K562 (cell line): ENCODE results near the gene SLC25A51. TPM values are rescaled to one million over a fixed set of nuclear protein-coding genes. Genes with fewer than 3 reads are reported as not detected.

ENCODE experiments used
- ARID1B ChIP-seq: fragments of 450-650 bp; IDR thresholded peaks from 2 replicates; pipeline ENCODE4 v1.6.1; 2016; ENCODE audit warnings: antibody characterized with exemption, mild to moderate bottlenecking, inconsistent platforms
- ATF4 ChIP-seq: fragments of 450-650 bp; formaldehyde crosslinking; IDR thresholded peaks from 2 replicates; pipeline ENCODE4 v1.4.0; 2022; ENCODE audit warnings: mild to moderate bottlenecking, moderate library complexity
- BACH1 ChIP-seq: fragments of 200-800 bp; sonication (Bioruptor generic); IDR thresholded peaks from 2 replicates; pipeline ENCODE4 v1.6.1; 2016; ENCODE audit warnings: missing genetic modification characterization, missing compliant biosample characterization
- CHCHD3 ChIP-seq: fragments of 250-450 bp; sonication (Bioruptor Pico); IDR thresholded peaks from 2 replicates; pipeline ENCODE4 v2.1.2; 2022; ENCODE audit warnings: mild to moderate bottlenecking
- COPS2 ChIP-seq: fragments of 450-650 bp; conservative IDR thresholded peaks from 2 replicates; pipeline ENCODE4 v1.6.1; 2016; ENCODE audit warnings: mild to moderate bottlenecking, moderate library complexity
- MTA3 ChIP-seq: fragments of 450-650 bp; formaldehyde crosslinking; IDR thresholded peaks from 2 replicates; pipeline ENCODE4 v1.6.1; 2017; ENCODE audit warnings: mild to moderate bottlenecking, borderline replicate concordance
- NCOA2 ChIP-seq, 2 experiments: fragments of 450-650 bp; IDR thresholded peaks; 2 replicates each; pipeline ENCODE4 v1.6.1; 2018; ENCODE audit warnings: mild to moderate bottlenecking in 2 of 2, moderate library complexity in 1 of 2; ENCODE audit not compliant: partially characterized antibody in 2 of 2
- NELFE ChIP-seq: IDR thresholded peaks from 2 replicates; pipeline ENCODE4 v1.6.1; 2011; ENCODE audit warnings: mild to moderate bottlenecking; ENCODE audit not compliant: insufficient read depth, insufficient read length
- NFIX ChIP-seq: fragments of 250-450 bp; sonication (Bioruptor Pico); IDR thresholded peaks from 2 replicates; pipeline ENCODE4 v1.4.0; 2020; ENCODE audit warnings: low read depth, mild to moderate bottlenecking, moderate library complexity
- NRF1 ChIP-seq, 2 experiments: fragments of 450-650 bp; IDR thresholded peaks in 1 of 2; conservative IDR thresholded peaks in 1 of 2; 2 replicates each; pipeline ENCODE4 v1.6.1; 2014; ENCODE audit warnings: mild to moderate bottlenecking in 2 of 2
- RBFOX2 ChIP-seq: fragments of 200-400 bp; formaldehyde crosslinking; IDR thresholded peaks from 2 replicates; pipeline ENCODE4 v1.6.1; 2017; ENCODE audit warnings: low read depth, mild to moderate bottlenecking, low read length, moderate library complexity
- SNAPC5 ChIP-seq: fragments of 250-450 bp; sonication (Bioruptor Pico); IDR thresholded peaks from 2 replicates; pipeline ENCODE4 v1.8.0; 2021; ENCODE audit warnings: moderate library complexity, mild to moderate bottlenecking, inconsistent platforms
- TGIF2 ChIP-seq: sonication (generic); formaldehyde crosslinking; IDR thresholded peaks from 2 replicates; pipeline ENCODE4 v1.8.1; 2022; ENCODE audit warnings: mild to moderate bottlenecking, missing genetic modification reagents, moderate library complexity
- THAP12 ChIP-seq: fragments of 250-450 bp; sonication (Bioruptor Pico); IDR thresholded peaks from 2 replicates; pipeline ENCODE4 v1.9.0; 2021; ENCODE audit warnings: mild to moderate bottlenecking, inconsistent platforms
- ZBTB43 ChIP-seq: sonication (generic); formaldehyde crosslinking; IDR thresholded peaks from 2 replicates; pipeline ENCODE4 v1.8.0; 2023; ENCODE audit warnings: mild to moderate bottlenecking, missing genetic modification reagents
- ZKSCAN8 ChIP-seq: fragments of 200-800 bp; sonication (Bioruptor generic); IDR thresholded peaks from 2 replicates; pipeline ENCODE4 v1.6.1; 2016; ENCODE audit warnings: missing genetic modification characterization, missing compliant biosample characterization
- ZNF184 ChIP-seq: sonication (generic); formaldehyde crosslinking; IDR thresholded peaks from 2 replicates; pipeline ENCODE4 v1.5.0; 2020; ENCODE audit warnings: missing genetic modification reagents
- ZNF280B ChIP-seq: fragments of 250-450 bp; sonication (Bioruptor Pico); IDR thresholded peaks from 2 replicates; pipeline ENCODE4 v1.5.1; 2021; ENCODE audit warnings: mild to moderate bottlenecking
- ZNF584 ChIP-seq: fragments of 200-800 bp; sonication (Bioruptor generic); IDR thresholded peaks from 2 replicates; pipeline ENCODE4 v1.6.1; 2016; ENCODE audit warnings: low read depth, mild to moderate bottlenecking, missing genetic modification characterization, missing compliant biosample characterization
- ZNF695 ChIP-seq: fragments of 450-650 bp; formaldehyde crosslinking; IDR thresholded peaks from 2 replicates; pipeline ENCODE4 v1.4.0; 2020; ENCODE audit warnings: mild to moderate bottlenecking, moderate library complexity
- ZNF717 ChIP-seq: fragments of 250-450 bp; sonication (Bioruptor Pico); IDR thresholded peaks from 2 replicates; pipeline ENCODE4 v1.5.0; 2021
- ZNF766 ChIP-seq: fragments of 200-800 bp; sonication (Bioruptor generic); conservative IDR thresholded peaks from 2 replicates; pipeline ENCODE4 v1.6.1; 2016; ENCODE audit warnings: missing genetic modification characterization, missing compliant biosample characterization
- polyA plus RNA-seq, 8 experiments: library from polyadenylated mRNA; depleted of rRNA in 4 of 8; stranded (reverse) in 5 of 8; unstranded in 3 of 8; fragments of >200 nt; fragmentation: Nextera tagmentation in 2 of 8; fragmentation: Illumina TruSeq in 1 of 8; extraction: Ambion mirVana in 2 of 8; extraction: Trizol in 1 of 8; gene quantifications; 2 replicates each; pipeline versions ENCODE4 v1.2.1 to v1.2.3, GENCODE V29; 2011 to 2014; ENCODE audit warnings: inconsistent platforms in 1 of 8, missing spikeins in 1 of 8
- total RNA-seq, 7 experiments: library from RNA; depleted of rRNA in 6 of 7; stranded (reverse); fragments of >200 nt in 6 of 7; fragmentation: Illumina TruSeq in 2 of 7; extraction: Trizol in 2 of 7; gene quantifications; 2 replicates each; pipeline versions ENCODE4 v1.2.1 to v1.2.3, GENCODE V29; 2011 to 2021; ENCODE audit warnings: low replicate concordance in 1 of 7

SLC25A51 gene
- total and polyA plus RNA-seq, 9 of the 15 experiments (the other 6 are each of a cell fraction or from before 2014, with no cell fraction given): 9.1 to 40.7 (median 24.5) TPM

- TF ChIP-seq ZBTB43 (CRISPR knock-in tag) (no peak), NFIX (CRISPR knock-in tag) (no peak), RBFOX2 (peak; percentile 89), THAP12 (no peak; the same call in none of the 2 replicates), NCOA2 (IDR thresholded peaks at IDR 0.05; ENCODE audit: partially characterized antibody in 2 of 2) (no peak), ZNF766 (CRISPR knock-in tag) (0 out of 2 replicates have a peak, but pooled peaks have one; percentile 12), TGIF2 (peak; percentile 94), ZNF695 (CRISPR knock-in tag) (no peak), COPS2 (no peak), ARID1B (peak; percentile 59; the same call in 1 of the 2 replicates), ZNF584 (CRISPR knock-in tag) (no peak), ZNF280B (CRISPR knock-in tag) (no peak), MTA3 (peak; percentile 100), ZKSCAN8 (CRISPR knock-in tag) (peak; percentile 33; the same call in 1 of the 2 replicates), NRF1 (conservative IDR thresholded peaks at IDR 0.05 in 1 of 2, IDR thresholded peaks at IDR 0.05 in 1 of 2) (peak; percentile 96 to 97), SNAPC5 (CRISPR knock-in tag) (no peak), ATF4 (CRISPR knock-in tag) (0 out of 2 replicates have a peak, but pooled peaks have one; percentile 50), NELFE (no peak), CHCHD3 (no peak; the same call in 1 of the 2 replicates), ZNF717 (CRISPR knock-in tag) (no peak), ZNF184 (CRISPR knock-in tag) (no peak), BACH1 (tag) (no peak)
Observed at GRCh38 chr9:37903647-37904444, at the start of gene SLC25A51 (continued).
